Heart left ventricle (tissue), 16 donors: ENCODE results near the gene LRRN4. TPM values are rescaled to one million over a fixed set of nuclear protein-coding genes. Genes with fewer than 3 reads are reported as not detected.

Experiments
- ATAC-seq, 4 donors: fragments of 200-7000 bp; cut with Tn5 transposase; one replicate each; pipeline ENCODE4 v1.9.1; 2020 to 2022; ENCODE audit warnings: moderate library complexity in 4 of 4, mild to moderate bottlenecking in 3 of 4, moderate number of reproducible peaks in 1 of 4
- DNase-seq, 5 donors: peaks; one replicate each; pipeline ENCODE4 v3.0.0-alpha.2; 2020
- H3K27ac ChIP-seq, 12 donors: fragments of 200-600 bp; sonication (generic) in 4 of 12; one replicate each; pipeline versions ENCODE4 v1.5.0 to v1.8.0; 2016 to 2022; ENCODE audit warnings: mild to moderate bottlenecking in 2 of 12
- H3K27me3 ChIP-seq, 9 donors: fragments of 200-600 bp; sonication (generic) in 2 of 9; one replicate each; pipeline versions ENCODE4 v1.5.1 to v1.8.0; 2016 to 2022; ENCODE audit warnings: mild to moderate bottlenecking in 3 of 9
- H3K36me3 ChIP-seq, 9 donors: fragments of 200-600 bp; sonication (generic) in 2 of 9; one replicate each; pipeline versions ENCODE4 v1.5.0 to v1.8.0; 2018 to 2022; ENCODE audit warnings: mild to moderate bottlenecking in 2 of 9
- H3K4me1 ChIP-seq, 12 donors: fragments of 200-600 bp; sonication (generic) in 4 of 12; one replicate each; pipeline versions ENCODE4 v1.5.0 to v1.8.0; 2016 to 2022; ENCODE audit warnings: mild to moderate bottlenecking in 3 of 12
- H3K4me3 ChIP-seq, 12 donors: fragments of 200-600 bp; sonication (generic) in 4 of 12; one replicate each; pipeline versions ENCODE4 v1.5.0 to v1.8.0; 2017 to 2022; ENCODE audit warnings: mild to moderate bottlenecking in 9 of 12, moderate library complexity in 4 of 12
- H3K9me3 ChIP-seq, 12 donors: fragments of 200-600 bp; sonication (generic) in 4 of 12; one replicate each; pipeline versions ENCODE4 v1.5.0 to v1.8.0; 2016 to 2022; ENCODE audit warnings: mild to moderate bottlenecking in 1 of 12
- CTCF ChIP-seq, 12 donors: fragments of 200-600 bp; sonication (generic) in 4 of 12; IDR thresholded peaks; one replicate each; pipeline versions ENCODE4 v1.5.0 to v1.8.0; 2018 to 2022; ENCODE audit warnings: antibody characterized with exemption in 12 of 12, mild to moderate bottlenecking in 5 of 12
- POLR2A ChIP-seq, 2 donors: fragments of 450-650 bp; IDR thresholded peaks; one replicate each; pipeline ENCODE4 v1.6.1; 2017; ENCODE audit warnings: antibody characterized with exemption in 2 of 2, mild to moderate bottlenecking in 2 of 2, moderate library complexity in 2 of 2
- WGBS, 4 donors: extraction: QIAGEN DNeasy Blood & Tissue Kit in 2 of 4; methylation state at CpG; one replicate each; pipeline versions ENCODE4 v1.1.5 to v1.1.7; 2013 to 2018; 5-methylcytosine and 5-hydroxymethylcytosine counted together
- intact Hi-C, 10 donors: fragments of 100-400 bp; cut with DNase I; formaldehyde crosslinking; loops; one replicate each; pipeline versions ENCODE4 v1.11.1 to v1.14.2; 2022
- polyA plus RNA-seq, 2 donors: library from polyadenylated mRNA; stranded (reverse); fragments of 200-250 nt; gene quantifications; one replicate each; pipeline ENCODE4 v1.2.3, GENCODE V29; 2013
- total RNA-seq, 9 donors: library from RNA; depleted of rRNA in 2 of 9; stranded (reverse); fragments of >200 nt in 2 of 9; fragmentation: NEBNext Ultra II Directional in 3 of 9; extraction: Animal tissue kit (Norgen Biotek cat#: 25700) in 3 of 9; gene quantifications; one replicate each; pipeline versions ENCODE4 v1.1.0 to v1.2.4, GENCODE V29; 2016 to 2023
- donor health status: ischemic (EF 13 %, LVEDD 7.1; RV severe dilation, severe dysfunction).
- donor health status: healthy with polysubstance abuse.
- donor health status: DM: no; HTN: yes; CAD: no.
- donor health status: DM: no; HTN: no; CAD: no.
- donor health status: ischemic (EF 25% LVEDD 6.9; RV normal size, moderate dysfunction).
- donor health status: ischemic (EF 25% LVEDD 5.7; RV mildly dilated, moderate dysfunction).
- donor health status: healthy.
- donor health status: DM: yes; HTN: yes; CAD: no.
- donor health status: ischemic (EF 35%, LVEDD 5.7; RV mildly dilated, moderate dysfunction).
- donor health status: nonischemic (EF 11% LVEDD 7.7; RV severe dilation, severe dysfunction).
- donor health status: DM: yes; HTN: yes; CAD: no.
- donor health status: PGD.
- donor health status: ischemic (EF 29% LVEDD 5.4; RV normal size, mild dysfunction).
- donor health status: nonischemic (EF 23%, LVEDD 6.1; RV moderate dilation, normal function).

The LRRN4 gene
- total and polyA plus RNA-seq, 11 donors: 0.12 to 18.7 (median 0.17) TPM; not detected in 4

DNA sequence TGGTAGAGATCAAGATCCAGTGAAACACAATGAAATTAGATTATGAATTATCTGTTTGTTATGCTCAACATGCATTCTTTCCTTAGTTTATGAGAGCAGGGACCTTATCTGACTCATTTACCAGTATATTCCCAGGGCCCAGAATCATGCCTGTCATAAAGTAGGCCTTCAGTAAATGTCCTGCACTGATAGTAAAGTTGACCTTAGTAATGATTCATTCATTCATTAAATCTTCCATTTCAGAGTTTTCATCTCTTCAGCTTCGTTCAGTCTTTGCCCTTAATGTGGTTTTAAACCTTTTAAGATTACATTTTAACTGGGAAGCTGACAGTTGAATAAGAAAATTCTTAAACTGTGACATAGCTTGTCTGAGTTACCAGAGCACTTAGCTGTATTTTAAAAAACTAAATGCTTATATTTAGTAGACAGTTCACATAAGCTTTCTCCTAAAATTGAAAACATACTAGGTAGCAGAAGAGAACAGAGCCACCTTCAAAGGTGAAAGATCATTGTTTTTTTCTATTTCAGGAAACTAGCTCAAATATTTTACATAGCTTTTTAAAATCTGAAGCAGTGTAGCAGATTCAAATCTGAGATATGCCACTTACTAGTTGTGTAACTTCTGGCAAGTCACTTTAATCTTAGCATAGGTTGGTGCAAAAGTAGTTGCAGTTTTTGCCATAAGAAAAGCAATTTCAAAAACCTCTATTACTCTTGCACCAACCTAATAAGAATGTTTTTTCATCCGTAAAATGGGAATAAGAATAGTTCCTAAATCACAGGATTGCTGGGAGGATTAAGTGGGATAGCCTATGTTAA, 62.0 kb downstream of the LRRN4 start:
- Histone ChIP-seq H3K9me3 (no peaks in the 10 kb centered on the region), H3K27me3 (no peaks in the 10 kb centered on the region), H3K27ac (no peak overlapping the region), H3K4me1 (no peaks in the 10 kb centered on the region), H3K4me3 (no peak overlapping the region), H3K36me3 (peaks cover 0 to 58% (median 19%) of the 10 kb centered on the region in 9 donors)
- TF ChIP-seq CTCF (IDR thresholded peaks at IDR 0.05) (no peak), POLR2A (IDR thresholded peaks at IDR 0.05) (no peak)
- intact Hi-C loops: no loop called here
- 90 to 96% (median 94%) methylated on average over 2 of the region's 2 CpGs for WGBS, 4 donors
- no peak for ATAC-seq
- DNase-seq: no peak

DNA sequence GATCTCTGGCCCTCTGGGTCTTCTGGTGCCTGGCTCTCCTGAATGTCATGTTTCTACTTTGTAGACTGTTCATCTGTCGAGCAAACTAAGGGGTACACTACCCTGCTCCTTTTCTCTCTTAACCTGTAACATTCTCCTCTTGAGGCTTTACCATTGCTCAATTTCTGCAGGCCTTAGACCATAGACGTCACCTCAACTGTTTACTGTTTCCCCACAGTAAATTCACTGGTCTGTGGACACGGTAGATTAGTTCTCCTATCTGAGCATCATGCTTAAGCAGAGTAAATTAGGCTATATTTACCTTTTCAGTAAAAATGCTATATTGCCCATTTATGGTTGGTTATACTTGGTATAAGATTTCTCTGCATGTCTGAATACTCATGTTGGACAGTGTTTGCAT, 62.9 kb downstream of the LRRN4 start:
- Histone ChIP-seq H3K27me3 (no peaks in the 10 kb centered on the region), H3K4me3 (no peak overlapping the region), H3K27ac (no peak overlapping the region), H3K4me1 (no peaks in the 10 kb centered on the region), H3K9me3 (no peaks in the 10 kb centered on the region), H3K36me3 (peaks cover 0 to 64% (median 22%) of the 10 kb centered on the region in 9 donors)
- ATAC-seq (no peak), DNase-seq (no peak)
- intact Hi-C loops: no loop called here
- no peak for TF ChIP-seq POLR2A (IDR thresholded peaks at IDR 0.05)
- TF ChIP-seq CTCF (IDR thresholded peaks at IDR 0.05): no peak
- 94 to 97% (median 96%) methylated on average over 3 of the region's 3 CpGs for WGBS, 4 donors

Other genes starting within 250 kb of the LRRN4 start
- 1 to 10 TPM in 8 of 9 donors, under 1 TPM in 1; 0.79 to 9.1 (median 4.5) TPM for gene CHGB, start 142.6 kb downstream of the LRRN4 start, total RNA-seq
- 1 to 10 TPM; 1.9 to 2.1 TPM for gene CHGB, start 142.6 kb downstream of the LRRN4 start, polyA plus RNA-seq
- gene TRMT6, start 103.5 kb downstream of the LRRN4 start, total RNA-seq: 10 to 100 TPM in 4 of 9 donors, 1 to 10 TPM in 5; 5.8 to 12.0 (median 9.8) TPM
- gene TRMT6, start 103.5 kb downstream of the LRRN4 start, polyA plus RNA-seq: 10 to 100 TPM in 1 of 2 donors, 1 to 10 TPM in 1; 4.8 to 18.2 TPM
- 1 to 10 TPM; 3.5 to 8.7 (median 6.6) TPM for gene MCM8, start 103.4 kb downstream of the LRRN4 start, total RNA-seq
- 1 to 10 TPM; 1.8 to 4.9 TPM for gene MCM8, start 103.4 kb downstream of the LRRN4 start, polyA plus RNA-seq
- 100 to 1,000 TPM in 2 of 9 donors, 10 to 100 TPM in 7; 44.4 to 106 (median 91.3) TPM for gene CRLS1, start 47.9 kb downstream of the LRRN4 start, total RNA-seq
- 100 to 1,000 TPM in 1 of 2 donors, 10 to 100 TPM in 1; 66.6 to 119 TPM for gene CRLS1, start 47.9 kb downstream of the LRRN4 start, polyA plus RNA-seq
- gene FERMT1, start 69.0 kb upstream of the LRRN4 start, total RNA-seq: 1 to 10 TPM in 6 of 9 donors, under 1 TPM in 2, not detected in 1; 0.53 to 2.4 (median 1.3) TPM
- gene FERMT1, start 69.0 kb upstream of the LRRN4 start, polyA plus RNA-seq: under 1 TPM; 0.06 to 0.15 TPM